ENCODE measurements around the gene CASK.

CASK gene

DNA sequence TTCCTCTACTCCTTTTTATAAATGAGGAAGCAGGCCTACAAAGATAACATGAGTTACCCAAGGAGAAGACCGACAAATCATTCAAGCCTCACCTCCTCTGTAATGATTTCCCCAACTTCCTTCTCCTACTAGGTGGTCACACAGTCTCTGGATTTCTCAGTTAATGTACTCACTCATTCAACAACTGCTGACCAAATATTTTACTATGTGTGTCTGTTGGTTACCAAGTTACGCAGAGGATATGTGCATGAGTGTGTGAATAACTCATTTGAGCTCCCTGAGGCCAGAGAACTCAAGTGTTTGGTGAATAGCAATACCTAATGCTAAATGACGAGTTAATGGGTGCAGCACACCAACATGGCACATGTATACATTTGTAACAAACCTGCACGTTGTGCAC, 10.4 kb downstream of the CASK start:
- TF ChIP-seq, protein P1, sequence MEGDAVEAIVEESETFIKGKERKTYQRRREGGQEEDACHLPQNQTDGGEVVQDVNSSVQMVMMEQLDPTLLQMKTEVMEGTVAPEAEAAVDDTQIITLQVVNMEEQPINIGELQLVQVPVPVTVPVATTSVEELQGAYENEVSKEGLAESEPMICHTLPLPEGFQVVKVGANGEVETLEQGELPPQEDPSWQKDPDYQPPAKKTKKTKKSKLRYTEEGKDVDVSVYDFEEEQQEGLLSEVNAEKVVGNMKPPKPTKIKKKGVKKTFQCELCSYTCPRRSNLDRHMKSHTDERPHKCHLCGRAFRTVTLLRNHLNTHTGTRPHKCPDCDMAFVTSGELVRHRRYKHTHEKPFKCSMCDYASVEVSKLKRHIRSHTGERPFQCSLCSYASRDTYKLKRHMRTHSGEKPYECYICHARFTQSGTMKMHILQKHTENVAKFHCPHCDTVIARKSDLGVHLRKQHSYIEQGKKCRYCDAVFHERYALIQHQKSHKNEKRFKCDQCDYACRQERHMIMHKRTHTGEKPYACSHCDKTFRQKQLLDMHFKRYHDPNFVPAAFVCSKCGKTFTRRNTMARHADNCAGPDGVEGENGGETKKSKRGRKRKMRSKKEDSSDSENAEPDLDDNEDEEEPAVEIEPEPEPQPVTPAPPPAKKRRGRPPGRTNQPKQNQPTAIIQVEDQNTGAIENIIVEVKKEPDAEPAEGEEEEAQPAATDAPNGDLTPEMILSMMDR (IDR thresholded peaks at IDR 0.05; ENCODE audit: insufficient read depth, low read depth, low read length, missing control alignments) = no peak
- no peak overlapping the region for H3K4me3 ChIP-seq (ENCODE audit: low read length)

DNA sequence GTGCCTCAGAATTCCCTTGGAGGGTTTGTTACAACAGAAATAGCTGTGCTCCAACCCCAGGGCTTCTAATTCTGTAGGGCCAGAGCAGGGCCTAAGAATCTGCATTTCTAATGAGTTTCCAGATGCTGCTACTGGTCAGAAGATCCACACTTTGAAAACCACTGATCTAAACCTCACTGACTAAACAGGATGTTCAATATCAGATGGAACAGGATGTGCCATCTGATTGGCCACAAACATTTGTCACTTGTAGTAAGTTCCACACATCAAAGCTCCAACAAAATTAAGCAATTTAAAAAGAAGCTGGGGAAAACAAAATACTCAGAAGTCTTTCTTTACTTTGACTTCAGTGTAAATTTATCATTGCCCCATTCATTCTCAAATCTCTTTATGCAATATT, 14.3 kb downstream of the CASK start:
- no peak for DNase-seq (ENCODE audit: low read depth)
- H3K4me3 ChIP-seq (ENCODE audit: low read length) = no peak overlapping the region
- TF ChIP-seq, protein P1 (IDR thresholded peaks at IDR 0.05; ENCODE audit: insufficient read depth, low read depth, low read length, missing control alignments) = no peak

More for the DNA sequence above, 10.4 kb downstream of the CASK start:
- peak; percentile 46 for DNase-seq (ENCODE audit: low read depth)

- TF ChIP-seq, protein P1 (IDR thresholded peaks at IDR 0.05; ENCODE audit: insufficient read depth, low read depth, low read length, missing control alignments) = no peak
- DNase-seq (ENCODE audit: low read depth) = peak; percentile 56
- no peak overlapping the region for H3K4me3 ChIP-seq (ENCODE audit: low read length)
These were observed 16.7 kb downstream of the CASK start for GRCh38 chrX:41906515-41907187.

GRCh38 chrX:41903544-41903943, 19.8 kb downstream of the CASK start:
- TF ChIP-seq, protein P1 (IDR thresholded peaks at IDR 0.05; ENCODE audit: insufficient read depth, low read depth, low read length, missing control alignments) = no peak
- no peak overlapping the region for H3K4me3 ChIP-seq (ENCODE audit: low read length)

DNA sequence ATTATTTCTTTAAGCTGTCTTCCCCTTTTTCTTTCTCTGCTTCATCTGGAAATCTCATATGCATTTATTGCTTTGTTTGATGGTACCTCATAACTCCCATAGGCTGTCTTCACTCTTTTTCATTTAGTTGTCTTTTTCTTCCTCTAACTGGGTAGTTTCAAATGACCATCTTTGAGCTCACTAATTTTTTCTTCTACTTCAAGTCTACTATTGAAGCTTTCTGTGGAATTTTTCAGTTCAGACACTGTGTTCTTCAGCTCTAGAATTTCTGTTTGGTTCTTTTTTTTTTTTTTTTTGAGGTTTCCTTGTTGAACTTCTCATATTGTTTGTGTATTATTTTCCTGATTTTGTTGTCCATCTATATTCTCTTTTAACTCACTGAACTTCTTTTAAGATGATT, 23.0 kb downstream of the CASK start:
- no peak overlapping the region for H3K4me3 ChIP-seq (ENCODE audit: low read length)
- DNase-seq (ENCODE audit: low read depth) = no peak
- TF ChIP-seq, protein P1 (IDR thresholded peaks at IDR 0.05; ENCODE audit: insufficient read depth, low read depth, low read length, missing control alignments) = no peak

More at GRCh38 chrX:41903544-41903943, 19.8 kb downstream of the CASK start:
- no peak for DNase-seq (ENCODE audit: low read depth)

DNA sequence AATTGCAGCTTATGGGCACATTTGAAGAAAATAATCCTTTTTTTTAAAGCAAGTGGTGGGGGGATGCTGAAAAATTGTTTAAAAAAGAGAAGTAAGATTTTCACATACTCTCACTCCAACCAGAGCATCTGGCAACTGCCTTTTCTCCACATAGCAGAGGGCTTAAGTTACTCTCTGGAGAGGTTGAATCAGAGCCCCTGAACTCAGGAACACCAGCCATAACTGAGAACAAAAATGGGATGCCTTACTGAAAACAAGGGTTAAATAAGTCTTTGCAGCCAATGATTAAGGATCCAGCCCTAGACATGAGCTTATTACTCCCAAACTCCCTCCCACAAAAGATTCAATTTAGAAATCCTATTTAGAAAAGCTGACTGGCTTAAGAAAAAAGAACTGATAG, 27.5 kb downstream of the CASK start:
- H3K4me3 ChIP-seq (ENCODE audit: low read length) = no peak overlapping the region
- DNase-seq (ENCODE audit: low read depth) = no peak
- TF ChIP-seq, protein P1 (IDR thresholded peaks at IDR 0.05; ENCODE audit: insufficient read depth, low read depth, low read length, missing control alignments) = no peak

DNA sequence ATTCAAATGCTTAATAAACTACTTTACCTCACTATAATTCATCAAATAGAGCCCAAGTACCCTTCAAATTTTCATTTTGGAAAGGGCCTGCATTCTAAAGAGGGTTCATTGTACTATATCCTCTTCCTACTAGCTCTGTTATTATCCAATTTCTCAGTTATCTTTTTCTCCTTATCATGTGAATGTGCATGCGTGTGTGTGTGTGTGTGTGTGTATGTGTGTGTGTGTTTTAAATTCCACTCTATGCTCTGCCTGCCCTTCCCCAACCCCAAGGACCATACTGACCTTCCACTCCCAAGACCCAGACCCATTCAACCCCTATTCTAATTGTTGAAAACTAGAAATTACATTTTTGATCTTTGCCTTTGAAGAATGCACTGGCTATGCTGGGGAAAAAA, 33.3 kb downstream of the CASK start:
- no peak for DNase-seq (ENCODE audit: low read depth)
- no peak overlapping the region for H3K4me3 ChIP-seq (ENCODE audit: low read length)
- TF ChIP-seq, protein P1 (IDR thresholded peaks at IDR 0.05; ENCODE audit: insufficient read depth, low read depth, low read length, missing control alignments) = no peak
